ENCODE measurements around the gene RCOR2. TPM values are rescaled to one million over a fixed set of nuclear protein-coding genes. Genes with fewer than 3 reads are reported as not detected.
A peak's percentile ranks its signal among the peaks of the same experiment; 100 is the strongest.

RCOR2 gene
- total RNA-seq, 1 donor from 2014 or later = 108 TPM

DNA sequence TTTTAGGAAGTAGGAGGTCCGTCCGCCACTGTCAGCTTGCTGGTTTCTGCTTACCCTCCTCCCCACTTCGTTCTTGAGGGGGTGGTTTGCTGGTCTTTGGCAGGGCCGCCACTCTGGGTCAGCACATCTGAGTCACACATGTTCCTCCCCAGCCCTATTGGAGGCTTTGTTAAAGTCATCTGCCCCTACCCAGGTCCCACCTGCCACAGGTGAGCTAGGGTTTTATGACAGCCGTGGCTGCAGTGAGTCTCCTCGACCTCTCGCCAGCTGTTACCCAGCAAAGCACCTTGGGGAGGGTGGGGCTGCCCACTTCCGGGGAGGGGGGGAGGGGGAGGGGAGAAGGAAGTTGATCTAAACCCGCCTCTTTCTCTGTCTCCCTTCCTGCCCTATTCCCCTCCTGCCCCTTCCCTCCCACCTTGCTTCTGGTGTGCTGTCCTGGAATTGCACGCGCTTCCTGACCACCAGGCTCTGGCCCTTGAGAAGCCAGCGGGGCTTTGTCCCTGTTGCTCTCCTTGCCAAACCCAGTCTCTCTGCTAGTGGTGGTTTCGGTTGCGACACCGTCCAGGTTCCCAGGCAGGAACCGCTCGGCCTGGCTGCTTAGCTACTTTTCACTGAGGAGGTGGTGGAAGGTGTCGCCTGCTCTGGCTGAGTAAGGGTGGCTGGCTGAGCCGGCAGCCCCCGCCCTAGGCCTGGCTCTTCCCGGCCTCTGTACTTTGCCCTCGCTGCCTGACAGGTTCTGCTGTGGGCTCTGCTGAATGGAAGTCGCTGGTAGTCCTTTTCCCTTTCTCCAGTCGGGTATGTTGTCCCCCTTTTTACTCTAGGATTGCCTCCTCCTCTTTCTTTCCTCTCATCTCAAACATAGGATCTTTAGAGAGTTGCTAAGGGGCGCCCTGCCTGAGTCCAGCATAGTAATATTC lies 28.5 kb downstream of the RCOR2 start:
- H3K9me3 Mint-ChIP-seq = peaks cover 2% of the 10 kb centered on the region
- H3K4me1 Mint-ChIP-seq = peaks cover 35% of the 10 kb centered on the region
- H3K27ac Mint-ChIP-seq (ENCODE audit: unreplicated experiment) = peak overlapping the region; percentile 96
- TF ChIP-seq, protein P1, sequence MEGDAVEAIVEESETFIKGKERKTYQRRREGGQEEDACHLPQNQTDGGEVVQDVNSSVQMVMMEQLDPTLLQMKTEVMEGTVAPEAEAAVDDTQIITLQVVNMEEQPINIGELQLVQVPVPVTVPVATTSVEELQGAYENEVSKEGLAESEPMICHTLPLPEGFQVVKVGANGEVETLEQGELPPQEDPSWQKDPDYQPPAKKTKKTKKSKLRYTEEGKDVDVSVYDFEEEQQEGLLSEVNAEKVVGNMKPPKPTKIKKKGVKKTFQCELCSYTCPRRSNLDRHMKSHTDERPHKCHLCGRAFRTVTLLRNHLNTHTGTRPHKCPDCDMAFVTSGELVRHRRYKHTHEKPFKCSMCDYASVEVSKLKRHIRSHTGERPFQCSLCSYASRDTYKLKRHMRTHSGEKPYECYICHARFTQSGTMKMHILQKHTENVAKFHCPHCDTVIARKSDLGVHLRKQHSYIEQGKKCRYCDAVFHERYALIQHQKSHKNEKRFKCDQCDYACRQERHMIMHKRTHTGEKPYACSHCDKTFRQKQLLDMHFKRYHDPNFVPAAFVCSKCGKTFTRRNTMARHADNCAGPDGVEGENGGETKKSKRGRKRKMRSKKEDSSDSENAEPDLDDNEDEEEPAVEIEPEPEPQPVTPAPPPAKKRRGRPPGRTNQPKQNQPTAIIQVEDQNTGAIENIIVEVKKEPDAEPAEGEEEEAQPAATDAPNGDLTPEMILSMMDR (conservative IDR thresholded peaks at IDR 0.05) = no peak
- peaks cover 3% of the 10 kb centered on the region for H3K36me3 Mint-ChIP-seq (ENCODE audit: low read depth)
- DNase-seq (ENCODE audit: low read depth, low spot score) = no peak
- no peaks in the 10 kb centered on the region for H3K27me3 Mint-ChIP-seq (ENCODE audit: low read depth)
- no peak overlapping the region for H3K4me3 Mint-ChIP-seq

DNA sequence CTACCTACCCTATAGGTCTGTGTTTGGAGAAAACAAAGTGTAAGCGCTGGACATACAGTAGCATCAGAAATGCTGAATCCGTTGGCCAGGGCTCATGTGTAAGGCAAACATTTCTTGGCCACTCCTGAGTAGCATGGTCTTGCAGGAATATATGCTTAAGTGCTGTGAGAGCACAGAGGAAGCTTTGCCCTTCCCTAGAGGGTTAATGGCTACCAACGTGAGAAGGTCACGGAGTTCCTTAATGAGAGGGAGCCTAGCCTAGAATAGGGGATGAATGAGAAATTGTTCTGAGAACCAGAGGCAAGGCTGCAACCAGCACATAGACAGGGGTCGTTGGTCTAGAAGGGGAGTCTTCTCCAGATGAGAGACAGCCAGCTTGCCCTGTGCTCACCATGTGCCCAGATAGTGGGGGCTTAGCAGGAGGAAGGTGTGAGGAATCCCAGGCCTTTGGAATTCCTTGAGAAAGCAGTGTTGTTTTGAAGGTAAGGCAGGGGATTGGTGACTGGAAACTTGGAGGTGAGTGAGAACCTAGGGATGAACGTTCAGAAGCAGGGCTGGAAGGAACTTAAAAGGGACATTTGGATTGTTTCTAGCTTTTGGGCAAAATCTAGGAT lies 29.5 kb downstream of the RCOR2 start:
- no peaks in the 10 kb centered on the region for H3K9me3 Mint-ChIP-seq
- no peaks in the 10 kb centered on the region for H3K27me3 Mint-ChIP-seq (ENCODE audit: low read depth)
- DNase-seq (ENCODE audit: low read depth, low spot score) = no peak
- H3K4me3 Mint-ChIP-seq = peak overlapping the region; percentile 32
- H3K36me3 Mint-ChIP-seq (ENCODE audit: low read depth) = no peaks in the 10 kb centered on the region
- TF ChIP-seq, protein P1 (conservative IDR thresholded peaks at IDR 0.05) = no peak
- peaks cover 39% of the 10 kb centered on the region for H3K4me1 Mint-ChIP-seq
- H3K27ac Mint-ChIP-seq (ENCODE audit: unreplicated experiment) = peak overlapping the region; percentile 40

DNA sequence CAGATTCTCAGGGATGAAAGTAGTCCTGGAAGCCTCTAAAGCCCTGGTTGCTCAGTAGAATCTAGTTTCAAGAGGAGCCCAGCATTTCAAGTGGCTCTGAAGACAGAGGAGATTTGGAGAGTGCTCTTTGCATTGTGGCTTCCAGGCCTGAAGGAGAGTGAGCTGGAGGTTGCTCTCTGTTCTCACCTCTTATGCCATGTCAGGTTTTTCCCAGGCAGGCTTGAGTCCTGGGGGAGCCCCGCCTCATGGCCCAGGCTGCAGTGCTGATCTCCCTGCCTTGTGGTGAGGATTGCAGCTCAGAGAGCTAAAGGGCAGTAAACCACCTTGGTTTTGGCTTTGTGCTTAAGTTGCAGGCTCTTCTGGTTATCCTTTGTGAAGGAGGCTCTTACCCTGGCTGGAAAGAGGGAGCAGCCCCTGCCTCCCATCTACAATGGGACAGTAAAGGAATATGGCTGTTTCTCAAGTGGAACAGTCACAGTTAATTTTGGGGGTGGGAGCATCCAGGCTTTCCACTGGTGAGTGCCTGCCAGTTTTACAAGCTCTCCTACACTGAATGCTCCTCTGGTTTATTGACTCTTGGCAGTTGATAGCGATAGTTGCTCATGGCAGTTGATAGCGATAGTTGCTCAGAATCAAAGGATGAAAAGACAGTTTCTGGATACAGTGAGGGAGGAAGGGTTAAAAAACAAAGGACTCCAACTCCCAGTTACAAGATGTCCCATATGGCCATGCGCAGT lies 32.6 kb downstream of the RCOR2 start:
- Mint-ChIP-seq H3K4me3 (no peak overlapping the region), H3K36me3 (ENCODE audit: low read depth) (no peaks in the 10 kb centered on the region), H3K9me3 (no peaks in the 10 kb centered on the region), H3K27me3 (ENCODE audit: low read depth) (no peaks in the 10 kb centered on the region), H3K4me1 (peaks cover 60% of the 10 kb centered on the region), H3K27ac (ENCODE audit: unreplicated experiment) (peak overlapping the region; percentile 19)
- TF ChIP-seq, protein P1 (conservative IDR thresholded peaks at IDR 0.05) = no peak
- DNase-seq (ENCODE audit: low read depth, low spot score) = no peak

DNA sequence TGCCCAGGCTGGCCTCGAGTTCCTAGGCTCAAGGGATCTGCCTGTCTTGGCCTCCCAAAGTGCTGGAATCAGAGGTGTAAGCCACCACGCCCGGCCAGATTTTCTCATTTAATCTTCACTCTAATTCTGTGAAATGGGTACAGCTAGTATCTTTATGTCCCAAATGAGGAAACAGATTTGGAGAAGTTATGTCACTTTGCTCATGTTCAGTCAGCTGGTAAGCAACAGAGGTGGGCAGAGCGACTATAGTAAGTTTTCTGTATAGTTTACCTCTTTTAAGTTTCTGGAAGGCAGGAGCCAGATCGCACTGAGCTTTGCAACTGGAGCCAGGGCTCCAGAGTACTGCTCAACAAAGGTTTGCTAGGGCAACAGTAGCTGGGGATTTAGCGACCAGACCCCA lies 33.2 kb downstream of the RCOR2 start:
- H3K27me3 Mint-ChIP-seq (ENCODE audit: low read depth) = no peaks in the 10 kb centered on the region
- peak overlapping the region; percentile 57 for H3K27ac Mint-ChIP-seq (ENCODE audit: unreplicated experiment)
- H3K4me3 Mint-ChIP-seq = no peak overlapping the region
- no peaks in the 10 kb centered on the region for H3K9me3 Mint-ChIP-seq
- H3K4me1 Mint-ChIP-seq = peaks cover 61% of the 10 kb centered on the region
- TF ChIP-seq, protein P1 (conservative IDR thresholded peaks at IDR 0.05) = no peak
- DNase-seq (ENCODE audit: low read depth, low spot score) = no peak
- no peaks in the 10 kb centered on the region for H3K36me3 Mint-ChIP-seq (ENCODE audit: low read depth)

DNA sequence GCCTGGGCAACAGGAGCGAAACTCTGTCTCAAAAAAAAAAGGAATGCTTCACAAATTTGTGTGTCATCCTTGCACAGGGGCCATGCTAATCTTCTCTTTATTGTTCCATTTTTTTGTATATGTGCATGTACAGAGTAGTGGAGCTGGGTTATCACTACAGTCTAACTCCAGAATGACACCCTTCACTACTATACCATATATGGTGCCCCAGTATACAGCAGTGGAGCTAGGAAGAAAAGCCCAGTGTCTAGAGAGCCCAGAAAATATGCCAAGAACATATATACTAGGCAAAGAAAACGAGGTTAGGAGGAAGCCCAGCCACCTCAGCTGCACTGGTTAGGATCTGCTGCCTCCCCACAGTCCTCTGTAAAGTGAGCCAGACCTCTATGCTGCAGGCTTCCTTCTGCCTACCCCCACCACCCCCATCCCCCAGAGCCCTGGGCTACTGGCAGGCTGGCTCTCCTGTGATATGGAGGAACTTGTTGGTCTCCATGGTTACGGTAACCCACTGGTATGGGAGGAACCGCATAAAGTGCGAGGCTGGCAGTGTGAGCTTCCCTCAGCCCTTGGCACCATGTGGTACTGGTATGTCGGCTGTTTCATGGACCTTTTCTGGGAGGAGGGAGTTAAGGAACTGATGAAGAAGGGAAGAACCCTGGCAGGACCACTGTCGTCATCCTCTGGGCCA lies 34.3 kb downstream of the RCOR2 start:
- Mint-ChIP-seq H3K4me3 (no peak overlapping the region), H3K4me1 (peaks cover 58% of the 10 kb centered on the region), H3K27me3 (ENCODE audit: low read depth) (no peaks in the 10 kb centered on the region), H3K36me3 (ENCODE audit: low read depth) (no peaks in the 10 kb centered on the region), H3K27ac (ENCODE audit: unreplicated experiment) (peak overlapping the region; percentile 43), H3K9me3 (no peaks in the 10 kb centered on the region)
- DNase-seq (ENCODE audit: low read depth, low spot score) = no peak
- TF ChIP-seq, protein P1 (conservative IDR thresholded peaks at IDR 0.05) = no peak

Measured in neural crest cell (in vitro differentiated cells).